ENCODE measurements around the gene NUTM2D. TPM values are rescaled to one million over a fixed set of nuclear protein-coding genes. Genes with fewer than 3 reads are reported as not detected.
"Not testable (repeated sequence)": the region's sequence is repeated elsewhere in the genome, so short reads cannot be mapped to it uniquely, and the experiment has no call there.

Gene NUTM2D
- total and polyA plus RNA-seq, 2 donors (not counting 1 experiment from before 2014, with no cell fraction given): 2.4 to 4.2 TPM

- peak overlapping the region; percentile 76 for H3K4me3 Mint-ChIP-seq
- ATAC-seq (ENCODE audit: low read depth): peak; percentile 2
- H3K9me3 Mint-ChIP-seq (ENCODE audit: insufficient read depth); H3K9me3 ChIP-seq (ENCODE audit: control extremely low read depth in 1 of 3, control insufficient read depth in 2 of 3, insufficient read depth in 1 of 3, low read length in 2 of 3); CTCF ChIA-PET; H3K27me3 Mint-ChIP-seq; H3K27me3 ChIP-seq (replicated peaks in 1 of 4; ENCODE audit: control extremely low read depth in 1 of 4, control insufficient read depth in 3 of 4, insufficient read depth in 4 of 4, low read length in 3 of 4); H3K4me1 ChIP-seq (ENCODE audit: control insufficient read depth in 2 of 2, insufficient read depth in 2 of 2, low read length in 2 of 2); H3K4me2 ChIP-seq (replicated peaks; ENCODE audit: low read depth, low read length, poor library complexity, severe bottlenecking); POLR2A ChIA-PET; H3K36me3 ChIP-seq (replicated peaks in 1 of 2; ENCODE audit: control extremely low read depth in 1 of 2, control insufficient read depth in 1 of 2, extremely low read depth in 1 of 2, insufficient read depth in 2 of 2, low read length in 1 of 2); H3K79me2 ChIP-seq (ENCODE audit: control insufficient read depth, insufficient read depth, low read length); H4K20me1 ChIP-seq (ENCODE audit: control insufficient read depth, insufficient read depth, low read length, poor library complexity, severe bottlenecking); H3K27ac Mint-ChIP-seq; intact Hi-C loops (cut with micrococcal nuclease): not testable (repeated sequence)
- Histone ChIP-seq H2AFZ (ENCODE audit: insufficient read depth, low read depth, low read length, poor library complexity, severe bottlenecking) (peak overlapping the region; percentile 76), H3K4me3 (ENCODE audit: control extremely low read depth in 1 of 5, extremely low read depth in 1 of 5, insufficient read depth in 1 of 5, low read depth in 2 of 5, low read length in 4 of 5) (peak overlapping the region in 4 of 5 experiments; percentile 42 to 67 (median 60)), H3K27ac (ENCODE audit: low read length in 2 of 2) (peak overlapping the region in 1 of 2 donors; percentile 67), H3K9ac (ENCODE audit: low read length) (peak overlapping the region; percentile 70)
- DNase-seq: peak; percentile 14
- WGBS (ENCODE audit: insufficient coverage): no CpG with 5 or more reads among the region's 54 CpGs
- peaks cover 14% of the 10 kb centered on the region for H3K4me1 Mint-ChIP-seq
Observed at GRCh38 chr10:87341546-87342142, 15.9 kb upstream of the NUTM2D start.

GRCh38 chr10:87342249-87342710 is 15.3 kb upstream of the NUTM2D start:
- H3K27me3 ChIP-seq (replicated peaks in 1 of 4; ENCODE audit: control extremely low read depth in 1 of 4, control insufficient read depth in 3 of 4, insufficient read depth in 4 of 4, low read length in 3 of 4); H4K20me1 ChIP-seq (ENCODE audit: control insufficient read depth, insufficient read depth, low read length, poor library complexity, severe bottlenecking); POLR2A ChIA-PET; H3K36me3 ChIP-seq (replicated peaks in 1 of 2; ENCODE audit: control extremely low read depth in 1 of 2, control insufficient read depth in 1 of 2, extremely low read depth in 1 of 2, insufficient read depth in 2 of 2, low read length in 1 of 2); H3K9me3 Mint-ChIP-seq (ENCODE audit: insufficient read depth); H3K79me2 ChIP-seq (ENCODE audit: control insufficient read depth, insufficient read depth, low read length); CTCF ChIA-PET; H3K4me1 ChIP-seq (ENCODE audit: control insufficient read depth in 2 of 2, insufficient read depth in 2 of 2, low read length in 2 of 2); H3K4me2 ChIP-seq (replicated peaks; ENCODE audit: low read depth, low read length, poor library complexity, severe bottlenecking); H3K27me3 Mint-ChIP-seq; H3K9me3 ChIP-seq (ENCODE audit: control extremely low read depth in 1 of 3, control insufficient read depth in 2 of 3, insufficient read depth in 1 of 3, low read length in 2 of 3); intact Hi-C loops (cut with micrococcal nuclease): not testable (repeated sequence)
- peak; percentile 82 for DNase-seq
- Histone ChIP-seq H3K9ac (ENCODE audit: low read length) (peak overlapping the region; percentile 70), H2AFZ (ENCODE audit: insufficient read depth, low read depth, low read length, poor library complexity, severe bottlenecking) (peak overlapping the region; percentile 76), H3K4me3 (ENCODE audit: control extremely low read depth in 1 of 5, extremely low read depth in 1 of 5, insufficient read depth in 1 of 5, low read depth in 2 of 5, low read length in 4 of 5) (peak overlapping the region in 4 of 5 experiments; percentile 42 to 67 (median 60)), H3K27ac (ENCODE audit: low read length in 2 of 2) (peak overlapping the region; percentile 28 to 67)
- H3K4me1 Mint-ChIP-seq: peaks cover 14% of the 10 kb centered on the region
- H3K4me3 Mint-ChIP-seq: peak overlapping the region; percentile 86
- ATAC-seq (ENCODE audit: low read depth): peak; percentile 76
- H3K27ac Mint-ChIP-seq: peak overlapping the region; percentile 91
- WGBS (ENCODE audit: insufficient coverage): under 1% methylated on average over 26 of the region's 43 CpGs

Data from B cell (primary cell).